GM12801 (cell line): ENCODE data around the gene SNX3.

Experiments used
- CTCF ChIP-seq: IDR thresholded peaks from one replicate; pipeline ENCODE4 v1.5.1; 2011; ENCODE audit warnings: control low read depth; ENCODE audit not compliant: insufficient read length; ENCODE audit errors: extremely low read depth

Gene SNX3

GRCh38 chr6:108170332-108171290, 90.2 kb downstream of the SNX3 start:
- TF ChIP-seq CTCF: no peak

GRCh38 chr6:108169464-108170331, 91.1 kb downstream of the SNX3 start:
- TF ChIP-seq CTCF: no peak

- TF ChIP-seq CTCF: no peak
Observed at GRCh38 chr6:108168501-108169463, 92.1 kb downstream of the SNX3 start.

GRCh38 chr6:108168090-108168463, 92.8 kb downstream of the SNX3 start:
- no peak for TF ChIP-seq CTCF

GRCh38 chr6:108167449-108168089, 93.3 kb downstream of the SNX3 start:
- TF ChIP-seq CTCF: no peak

GRCh38 chr6:108166664-108167448, 94.0 kb downstream of the SNX3 start:
- no peak for TF ChIP-seq CTCF
